ENCODE measurements around the gene CFAP92.

The CFAP92 gene

GRCh38 chr3:128911911-128912310, 82.0 kb downstream of the CFAP92 start:
- no peak for TF ChIP-seq PATZ1 (CRISPR knock-in tag; IDR thresholded peaks at IDR 0.05; ENCODE audit: borderline replicate concordance)
- TF ChIP-seq ZFP30 (CRISPR knock-in tag; IDR thresholded peaks at IDR 0.05), result no peak
- TF ChIP-seq PPARA (CRISPR knock-in tag; IDR thresholded peaks at IDR 0.05; ENCODE audit: borderline replicate concordance), result no peak
- no peak for TF ChIP-seq ZC3H10 (CRISPR knock-in tag; IDR thresholded peaks at IDR 0.05)
- ATAC-seq, result no peak

DNA sequence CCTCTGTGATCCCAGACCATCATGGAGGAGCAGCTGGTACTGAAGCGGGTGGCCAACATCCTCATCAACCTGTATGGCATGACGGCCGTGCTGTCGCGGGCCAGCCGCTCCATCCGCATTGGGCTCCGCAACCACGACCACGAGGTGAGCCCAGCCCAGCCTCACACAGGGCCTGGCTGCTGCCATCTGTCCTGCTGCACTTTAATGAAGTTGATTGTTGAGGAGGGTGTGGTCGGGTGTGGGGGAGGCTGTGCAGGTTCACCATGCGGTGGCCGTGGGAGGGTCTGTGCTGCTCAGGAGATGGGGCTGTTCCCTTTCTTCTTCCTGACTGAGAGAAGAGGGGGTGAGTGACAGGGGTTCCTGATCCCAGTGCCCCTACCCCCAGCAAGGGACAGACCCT, 83.9 kb downstream of the CFAP92 start:
- TF ChIP-seq POU6F1 (CRISPR knock-in tag; IDR thresholded peaks at IDR 0.05; ENCODE audit: borderline replicate concordance, low read depth), result no peak
- no peak for TF ChIP-seq TSHZ2 (CRISPR knock-in tag; IDR thresholded peaks at IDR 0.05)
- no peak for TF ChIP-seq ZNF8 (CRISPR knock-in tag; IDR thresholded peaks at IDR 0.05)
- no peak for TF ChIP-seq CSRNP3 (CRISPR knock-in tag; IDR thresholded peaks at IDR 0.05)
- no peak for TF ChIP-seq TOX (CRISPR knock-in tag; IDR thresholded peaks at IDR 0.05; ENCODE audit: borderline replicate concordance)
- TF ChIP-seq PATZ1 (CRISPR knock-in tag; IDR thresholded peaks at IDR 0.05; ENCODE audit: borderline replicate concordance), result no peak
- TF ChIP-seq SNAI2 (CRISPR knock-in tag; IDR thresholded peaks at IDR 0.05), result no peak
- TF ChIP-seq ZC3H10 (CRISPR knock-in tag; IDR thresholded peaks at IDR 0.05), result no peak
- TF ChIP-seq CREB5 (CRISPR knock-in tag; IDR thresholded peaks at IDR 0.05; ENCODE audit: low read depth), result no peak
- TF ChIP-seq TCF4 (CRISPR knock-in tag; IDR thresholded peaks at IDR 0.05; ENCODE audit: borderline replicate concordance), result no peak
- no peak for TF ChIP-seq ZNF70 (CRISPR knock-in tag; IDR thresholded peaks at IDR 0.05)
- ATAC-seq, result no peak

DNA sequence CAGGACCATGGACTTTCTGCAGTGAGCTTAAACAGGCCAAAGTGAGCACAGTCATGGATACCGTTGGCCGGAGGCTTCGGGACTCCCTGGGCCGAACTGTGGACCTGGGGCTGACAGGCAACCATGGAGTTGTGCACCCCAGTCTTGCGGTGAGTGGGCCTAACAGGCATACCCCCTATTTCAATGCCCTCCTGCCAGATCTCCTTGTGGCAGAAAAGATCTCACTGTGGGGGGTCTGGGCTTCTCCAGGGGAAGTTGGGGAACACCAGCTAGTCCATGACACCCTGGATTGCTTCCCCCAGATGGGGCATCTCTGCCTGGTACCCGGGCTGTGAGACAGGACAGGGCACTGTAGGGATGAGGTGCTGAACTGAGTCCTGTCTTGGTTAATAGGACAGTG, 84.9 kb downstream of the CFAP92 start:
- no peak for ATAC-seq
- TF ChIP-seq TCF4 (CRISPR knock-in tag; IDR thresholded peaks at IDR 0.05; ENCODE audit: borderline replicate concordance) (no peak), BACH2 (CRISPR knock-in tag; IDR thresholded peaks at IDR 0.05; ENCODE audit: borderline replicate concordance) (no peak), CSRNP3 (CRISPR knock-in tag; IDR thresholded peaks at IDR 0.05) (no peak), ZC3H10 (CRISPR knock-in tag; IDR thresholded peaks at IDR 0.05) (no peak), ESRRG (CRISPR knock-in tag; IDR thresholded peaks at IDR 0.05) (no peak), OSR1 (CRISPR knock-in tag; IDR thresholded peaks at IDR 0.05) (no peak), PATZ1 (CRISPR knock-in tag; IDR thresholded peaks at IDR 0.05; ENCODE audit: borderline replicate concordance) (no peak), RARB (CRISPR knock-in tag; IDR thresholded peaks at IDR 0.05) (no peak), ZNF565 (CRISPR knock-in tag; conservative IDR thresholded peaks at IDR 0.05; ENCODE audit: low read depth) (no peak), PPARA (CRISPR knock-in tag; IDR thresholded peaks at IDR 0.05; ENCODE audit: borderline replicate concordance) (no peak), GLIS3 (CRISPR knock-in tag; IDR thresholded peaks at IDR 0.05) (no peak), SNAI2 (CRISPR knock-in tag; IDR thresholded peaks at IDR 0.05) (no peak), TSHZ2 (CRISPR knock-in tag; IDR thresholded peaks at IDR 0.05) (no peak)
